Measurements from ENCODE around the gene STXBP3. TPM values are rescaled to one million over a fixed set of nuclear protein-coding genes. Genes with fewer than 3 reads are reported as not detected.
"Not testable (repeated sequence)": the region's sequence is repeated elsewhere in the genome, so short reads cannot be mapped to it uniquely, and the experiment has no call there.

The STXBP3 gene
- total and polyA plus RNA-seq, 9 of the 15 experiments (the other 6 are each of a cell fraction or from before 2014, with no cell fraction given): 32.5 to 52.5 (median 39.2) TPM

GRCh38 chr1:108701176-108701849 is 45.2 kb upstream of the STXBP3 start:
- in situ Hi-C loops (cut with MboI) (no loop called here), intact Hi-C loops (cut with micrococcal nuclease) (no loop called here)
- no peak for FAIRE-seq
- WGBS (ENCODE audit: insufficient coverage, low coverage, missing lambda C conversion rate): 75% methylated on average over 5 of the region's 5 CpGs
- Histone ChIP-seq H3K27ac (ENCODE audit: extremely low read depth, low read depth, low read length) (no peak overlapping the region), H3K79me2 (ENCODE audit: control insufficient read depth, insufficient read depth, low read length) (peaks cover 14% of the 10 kb centered on the region), H3K36me3 (ENCODE audit: control insufficient read depth, insufficient read depth, low read length) (peaks cover 60% of the 10 kb centered on the region), H3K9ac (ENCODE audit: insufficient read depth in 1 of 2, low read depth in 2 of 2, low read length in 2 of 2) (no peak overlapping the region), H2AFZ (ENCODE audit: low read depth, low read length) (no peak overlapping the region), H4K20me1 (replicated peaks; ENCODE audit: control insufficient read depth, insufficient read depth, low read length) (no peaks in the 10 kb centered on the region), H3K4me1 (replicated peaks in 1 of 2; ENCODE audit: control insufficient read depth in 2 of 2, insufficient read depth in 2 of 2, low read length in 2 of 2) (peaks cover 2 to 9% of the 10 kb centered on the region in 2 experiments; a peak in 4 of 5 replicates), H3K4me2 (ENCODE audit: insufficient read depth, low read length) (no peak overlapping the region), H3K27me3 (ENCODE audit: control insufficient read depth in 2 of 2, insufficient read depth in 2 of 2, low read length in 2 of 2) (no peaks in the 10 kb centered on the region), H3K9me3 (replicated peaks; ENCODE audit: control insufficient read depth, insufficient read depth, low read depth, low read length) (no peaks in the 10 kb centered on the region), H3K9me1 (ENCODE audit: control insufficient read depth, insufficient read depth, low read length) (no peaks in the 10 kb centered on the region), H3K4me3 (no peak overlapping the region)
- ATAC-seq: peak; percentile 17
- POLR2A ChIA-PET: interaction anchor here (0.8 to 6.5 kb wide), 5 partner anchors 8 to 161 kb away, joined by 3 to 97 read pairs (median 10); partner anchors contain the start of genes FNDC7 and PRPF38B
- TF ChIP-seq EP300 (IDR thresholded peaks at IDR 0.05; ENCODE audit: low read length) (no peak), SUPT5H (IDR thresholded peaks at IDR 0.05) (peak; percentile 26; the same call in 1 of the 2 replicates), RBFOX2 (IDR thresholded peaks at IDR 0.05; ENCODE audit: low read depth, low read length) (peak; percentile 55), POLR2G (IDR thresholded peaks at IDR 0.05; ENCODE audit: low read depth, low read length) (peak; percentile 32; the same call in 1 of the 2 replicates)
- BruUV-seq (replicated peaks): no TSS peak
- CTCF ChIA-PET (ENCODE audit: low intra/inter-chr PET ratio): no interaction called here
- DNase-seq (ENCODE audit: extremely low read depth in 1 of 4, low spot score in 3 of 4): no peak

- H3K4me3 ChIP-seq; H3K4me2 ChIP-seq (ENCODE audit: insufficient read depth, low read length); DNase-seq (ENCODE audit: extremely low read depth in 1 of 4, low spot score in 3 of 4); H3K79me2 ChIP-seq (ENCODE audit: control insufficient read depth, insufficient read depth, low read length); H3K9me1 ChIP-seq (ENCODE audit: control insufficient read depth, insufficient read depth, low read length); H3K27me3 ChIP-seq (ENCODE audit: control insufficient read depth in 2 of 2, insufficient read depth in 2 of 2, low read length in 2 of 2); CTCF ChIA-PET (ENCODE audit: low intra/inter-chr PET ratio); H2AFZ ChIP-seq (ENCODE audit: low read depth, low read length); H4K20me1 ChIP-seq (replicated peaks; ENCODE audit: control insufficient read depth, insufficient read depth, low read length); H3K9me3 ChIP-seq (replicated peaks; ENCODE audit: control insufficient read depth, insufficient read depth, low read depth, low read length); FAIRE-seq; BruUV-seq (replicated peaks); in situ Hi-C loops (cut with MboI); H3K9ac ChIP-seq (ENCODE audit: insufficient read depth in 1 of 2, low read depth in 2 of 2, low read length in 2 of 2); H3K4me1 ChIP-seq (replicated peaks in 1 of 2; ENCODE audit: control insufficient read depth in 2 of 2, insufficient read depth in 2 of 2, low read length in 2 of 2); H3K27ac ChIP-seq (ENCODE audit: extremely low read depth, low read depth, low read length): not testable (repeated sequence)
- peak; percentile 1; the same call in 2 of the 3 replicates for ATAC-seq
- WGBS (ENCODE audit: insufficient coverage, low coverage, missing lambda C conversion rate): 84% methylated on average over 6 of the region's 6 CpGs
- peaks cover 52% of the 10 kb centered on the region for H3K36me3 ChIP-seq (ENCODE audit: control insufficient read depth, insufficient read depth, low read length)
- intact Hi-C loops (cut with micrococcal nuclease): loop anchor here (2.0 kb wide), 1 partner anchor 45 kb away; the partner anchor contains the start of gene STXBP3
- POLR2A ChIA-PET: interaction anchor here (0.6 to 6.5 kb wide), 9 partner anchors 9 to 168 kb away, joined by 3 to 97 read pairs (median 4); partner anchors contain the start of genes FNDC7 and PRPF38B
- TF ChIP-seq EWSR1 (IDR thresholded peaks at IDR 0.05; ENCODE audit: borderline replicate concordance, low read depth, partially characterized antibody) (peak; percentile 38), POLR2A (conservative IDR thresholded peaks at IDR 0.05) (peak; percentile 74), ADNP (tag; IDR thresholded peaks at IDR 0.05) (0 out of 2 replicates have a peak, but pooled peaks have one; percentile 17), POLR2B (IDR thresholded peaks at IDR 0.05; ENCODE audit: low read depth, partially characterized antibody) (peak; percentile 30), FOXK1 (CRISPR knock-in tag; IDR thresholded peaks at IDR 0.05; ENCODE audit: borderline replicate concordance) (0 out of 2 replicates have a peak, but pooled peaks have one; percentile 23), HBP1 (CRISPR knock-in tag; IDR thresholded peaks at IDR 0.05) (0 out of 2 replicates have a peak, but pooled peaks have one; percentile 13)
- TF ChIP-seq, protein P1, sequence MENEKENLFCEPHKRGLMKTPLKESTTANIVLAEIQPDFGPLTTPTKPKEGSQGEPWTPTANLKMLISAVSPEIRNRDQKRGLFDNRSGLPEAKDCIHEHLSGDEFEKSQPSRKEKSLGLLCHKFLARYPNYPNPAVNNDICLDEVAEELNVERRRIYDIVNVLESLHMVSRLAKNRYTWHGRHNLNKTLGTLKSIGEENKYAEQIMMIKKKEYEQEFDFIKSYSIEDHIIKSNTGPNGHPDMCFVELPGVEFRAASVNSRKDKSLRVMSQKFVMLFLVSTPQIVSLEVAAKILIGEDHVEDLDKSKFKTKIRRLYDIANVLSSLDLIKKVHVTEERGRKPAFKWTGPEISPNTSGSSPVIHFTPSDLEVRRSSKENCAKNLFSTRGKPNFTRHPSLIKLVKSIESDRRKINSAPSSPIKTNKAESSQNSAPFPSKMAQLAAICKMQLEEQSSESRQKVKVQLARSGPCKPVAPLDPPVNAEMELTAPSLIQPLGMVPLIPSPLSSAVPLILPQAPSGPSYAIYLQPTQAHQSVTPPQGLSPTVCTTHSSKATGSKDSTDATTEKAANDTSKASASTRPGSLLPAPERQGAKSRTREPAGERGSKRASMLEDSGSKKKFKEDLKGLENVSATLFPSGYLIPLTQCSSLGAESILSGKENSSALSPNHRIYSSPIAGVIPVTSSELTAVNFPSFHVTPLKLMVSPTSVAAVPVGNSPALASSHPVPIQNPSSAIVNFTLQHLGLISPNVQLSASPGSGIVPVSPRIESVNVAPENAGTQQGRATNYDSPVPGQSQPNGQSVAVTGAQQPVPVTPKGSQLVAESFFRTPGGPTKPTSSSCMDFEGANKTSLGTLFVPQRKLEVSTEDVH (IDR thresholded peaks at IDR 0.05; ENCODE audit: low read depth, partially characterized antibody): peak; percentile 14
These were observed 44.4 kb upstream of the STXBP3 start for GRCh38 chr1:108702109-108702508.
